Activated T-cell treated with anti-CD3 and anti-CD28 coated beads for 48 hours (primary cell): ENCODE data around the gene TMEM14A.
"Not testable (repeated sequence)": the region's sequence is repeated elsewhere in the genome, so short reads cannot be mapped to it uniquely, and the experiment has no call there.

Source experiments
- DNase-seq: peaks from one replicate; pipeline ENCODE4 v3.0.0-alpha.2; 2020; ENCODE audit warnings: low read depth

Gene TMEM14A

GRCh38 chr6:52657870-52658269 is 13.0 kb upstream of the TMEM14A start:
- DNase-seq, result no peak

- no peak for DNase-seq
Observed at GRCh38 chr6:52661551-52661950, 9.4 kb upstream of the TMEM14A start.

GRCh38 chr6:52662031-52662430 is 8.9 kb upstream of the TMEM14A start:
- DNase-seq, result no peak

GRCh38 chr6:52663120-52663935 is 7.6 kb upstream of the TMEM14A start:
- DNase-seq, result peak; percentile 21

GRCh38 chr6:52663936-52664185 is 7.1 kb upstream of the TMEM14A start:
- no peak for DNase-seq

- peak; percentile 70 for DNase-seq
Observed at GRCh38 chr6:52664186-52664990, 6.5 kb upstream of the TMEM14A start.

GRCh38 chr6:52664991-52665686 is 5.8 kb upstream of the TMEM14A start:
- no peak for DNase-seq

GRCh38 chr6:52666071-52666470 is 4.8 kb upstream of the TMEM14A start:
- DNase-seq, result no peak

- no peak for DNase-seq
Observed at GRCh38 chr6:52666523-52666922, 4.4 kb upstream of the TMEM14A start.

- DNase-seq, result no peak
Observed at GRCh38 chr6:52667572-52667971, 3.3 kb upstream of the TMEM14A start.

GRCh38 chr6:52671676-52672075 is 763 bp downstream of the TMEM14A start:
- no peak for DNase-seq

GRCh38 chr6:52672412-52673025 is 1.6 kb downstream of the TMEM14A start:
- no peak for DNase-seq

GRCh38 chr6:52674666-52675065 is 3.8 kb downstream of the TMEM14A start:
- DNase-seq, result no peak

GRCh38 chr6:52675372-52675771 is 4.5 kb downstream of the TMEM14A start:
- no peak for DNase-seq

GRCh38 chr6:52676631-52677030 is 5.7 kb downstream of the TMEM14A start:
- DNase-seq, result not testable (repeated sequence)

GRCh38 chr6:52681416-52681815 is 10.5 kb downstream of the TMEM14A start:
- no peak for DNase-seq

GRCh38 chr6:52686878-52687699 is 16.2 kb downstream of the TMEM14A start:
- no peak for DNase-seq

GRCh38 chr6:52689857-52690256 is 18.9 kb downstream of the TMEM14A start:
- DNase-seq, result no peak

GRCh38 chr6:52691718-52692117 is 20.8 kb downstream of the TMEM14A start:
- DNase-seq, result no peak

GRCh38 chr6:52693773-52694172 is 22.9 kb downstream of the TMEM14A start:
- DNase-seq, result no peak

GRCh38 chr6:52694404-52694803 is 23.5 kb downstream of the TMEM14A start:
- no peak for DNase-seq

GRCh38 chr6:52696418-52696817 is 25.5 kb downstream of the TMEM14A start:
- no peak for DNase-seq
